GM18868 (cell line): ENCODE measurements around the gene ACSM4.
"Not testable (repeated sequence)": the region's sequence is repeated elsewhere in the genome, so short reads cannot be mapped to it uniquely, and the experiment has no call there.

Experiments used
- ATAC-seq: cut with Tn5 transposase; IDR thresholded peaks from one replicate; pipeline ENCODE4 v1.9.1; 2021; ENCODE audit warnings: mild to moderate bottlenecking, moderate library complexity; ENCODE audit not compliant: unreplicated experiment

Gene ACSM4

GRCh38 chr12:7327918-7328317 lies 24.0 kb downstream of the ACSM4 start:
- ATAC-seq, result no peak

- not testable (repeated sequence) for ATAC-seq
These were observed 33.9 kb downstream of the ACSM4 start for GRCh38 chr12:7337790-7338189.

- no peak for ATAC-seq
These were observed 35.8 kb downstream of the ACSM4 start for GRCh38 chr12:7339675-7340074.

- no peak for ATAC-seq
These were observed 41.1 kb downstream of the ACSM4 start for GRCh38 chr12:7344833-7345606.

GRCh38 chr12:7346551-7347225 lies 42.8 kb downstream of the ACSM4 start:
- no peak for ATAC-seq

DNA sequence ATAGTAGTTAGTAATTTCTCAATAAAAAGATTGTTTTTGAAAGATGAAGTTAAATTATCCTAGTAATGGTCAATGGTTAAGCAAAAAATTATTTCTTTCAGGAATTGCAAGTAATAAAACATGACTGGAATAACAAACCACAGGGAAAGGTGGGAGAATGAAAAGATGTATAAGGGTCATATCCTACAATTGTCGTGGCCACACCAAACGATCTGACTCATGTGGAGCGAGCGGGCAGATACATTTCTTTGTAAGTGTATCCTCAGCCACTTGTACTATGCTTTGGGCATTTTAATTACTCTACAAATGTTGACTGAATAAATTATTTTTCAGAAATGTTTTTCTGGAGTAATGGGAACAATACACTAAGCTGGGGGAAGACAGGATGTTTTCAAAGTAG lies 45.5 kb downstream of the ACSM4 start:
- no peak for ATAC-seq

- no peak for ATAC-seq
These were observed 47.3 kb downstream of the ACSM4 start for GRCh38 chr12:7351177-7351576.

- ATAC-seq, result no peak
These were observed 48.8 kb downstream of the ACSM4 start for GRCh38 chr12:7352661-7353060.

DNA sequence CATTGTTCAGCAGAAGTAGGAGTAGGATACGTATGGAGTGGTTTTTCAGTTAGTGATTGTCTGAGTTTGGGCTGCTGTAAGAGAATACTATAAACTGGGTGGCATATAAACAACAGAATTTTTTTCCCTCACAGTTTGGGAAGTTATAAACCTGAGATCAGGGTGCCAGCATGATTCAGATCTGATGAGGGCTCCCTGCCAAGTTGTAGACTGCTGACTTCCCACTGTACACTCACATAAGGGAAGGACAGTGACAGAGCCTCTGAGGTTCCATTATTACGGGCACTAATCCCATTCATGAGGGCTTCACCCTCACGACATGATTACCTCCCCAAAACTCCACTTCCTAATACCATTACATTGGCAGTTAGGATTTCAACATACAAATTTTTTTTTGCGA lies 50.7 kb downstream of the ACSM4 start:
- no peak for ATAC-seq

GRCh38 chr12:7361265-7361664 lies 57.4 kb downstream of the ACSM4 start:
- no peak for ATAC-seq

- ATAC-seq, result no peak
These were observed 58.9 kb downstream of the ACSM4 start for GRCh38 chr12:7362734-7363133.

- no peak for ATAC-seq
These were observed 65.4 kb downstream of the ACSM4 start for GRCh38 chr12:7369274-7369729.

DNA sequence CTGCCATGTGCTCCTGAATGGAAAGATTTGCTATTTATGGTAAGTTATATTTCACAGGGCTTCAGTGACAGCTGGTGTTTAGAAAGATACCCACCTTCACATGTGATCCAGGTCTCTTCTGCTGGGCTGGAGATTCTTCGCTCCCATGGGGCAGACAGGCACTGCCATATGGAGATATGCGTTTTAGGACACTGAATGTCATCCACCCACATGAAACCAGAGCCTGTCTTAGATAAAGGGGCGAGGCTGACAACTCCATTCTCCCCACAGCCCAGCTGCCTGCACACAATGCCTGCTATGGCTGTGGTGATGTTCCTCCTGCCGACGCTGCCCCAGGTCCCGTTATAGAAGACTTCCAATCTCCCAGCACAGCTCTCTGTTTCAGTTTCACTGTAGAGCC lies 69.4 kb downstream of the ACSM4 start:
- no peak for ATAC-seq

GRCh38 chr12:7374423-7375144 lies 70.7 kb downstream of the ACSM4 start:
- ATAC-seq, result no peak

DNA sequence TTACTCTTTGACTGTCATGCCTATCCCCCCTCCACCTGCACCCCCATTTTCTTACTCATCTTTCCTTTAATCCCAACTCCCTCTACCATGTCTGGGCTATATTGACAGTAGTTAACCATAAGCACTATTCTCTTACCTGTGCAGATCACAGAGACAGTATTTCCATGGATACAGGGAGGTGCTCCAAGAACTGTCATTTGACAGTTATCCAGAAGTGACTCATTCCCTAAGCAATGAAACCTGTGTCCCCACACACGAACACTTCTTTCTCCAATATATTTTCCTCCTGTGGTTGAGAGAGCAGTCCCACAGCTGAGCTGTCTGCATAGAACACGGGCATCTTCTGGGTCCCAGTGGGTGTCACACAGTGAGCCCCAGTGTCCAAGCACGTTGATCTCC lies 71.3 kb downstream of the ACSM4 start:
- ATAC-seq, result no peak

- ATAC-seq, result no peak
These were observed 72.3 kb downstream of the ACSM4 start for GRCh38 chr12:7376196-7376595.
